Parathyroid adenoma (tissue), 2 donors: ENCODE data around the gene RBPJ.

Experiments used
- H2AFZ ChIP-seq: fragments of 300-600 bp; sonication (generic); one replicate; pipeline ENCODE4 v1.7.0; 2017; ENCODE audit warnings: antibody characterized with exemption, mild to moderate bottlenecking
- H3K27ac ChIP-seq: fragments of 300-600 bp; sonication (generic); one replicate; pipeline ENCODE4 v1.7.0; 2017
- H3K27me3 ChIP-seq: fragments of 300-600 bp; sonication (generic); one replicate; pipeline ENCODE4 v1.7.0; 2017; ENCODE audit warnings: low read length; ENCODE audit not compliant: control insufficient read depth, insufficient read depth
- H3K36me3 ChIP-seq: fragments of 300-600 bp; sonication (generic); one replicate; pipeline ENCODE4 v1.7.0; 2017; ENCODE audit warnings: low read length; ENCODE audit not compliant: control insufficient read depth, insufficient read depth
- H3K4me1 ChIP-seq: fragments of 300-600 bp; sonication (generic); one replicate; pipeline ENCODE4 v1.7.0; 2017; ENCODE audit warnings: control low read depth
- H3K4me2 ChIP-seq: fragments of 300-600 bp; sonication (generic); one replicate; pipeline ENCODE4 v1.7.0; 2017; ENCODE audit warnings: low read length
- H3K4me3 ChIP-seq: fragments of 300-600 bp; sonication (generic); one replicate; pipeline ENCODE4 v1.7.0; 2017; ENCODE audit warnings: low read depth, low read length
- H3K79me2 ChIP-seq: fragments of 300-600 bp; sonication (generic); one replicate; pipeline ENCODE4 v1.7.0; 2017; ENCODE audit warnings: control low read depth
- H3K9ac ChIP-seq: fragments of 300-600 bp; sonication (generic); one replicate; pipeline ENCODE4 v1.7.0; 2017; ENCODE audit warnings: mild to moderate bottlenecking
- H3K9me3 ChIP-seq: fragments of 300-600 bp; sonication (generic); one replicate; pipeline ENCODE4 v1.7.0; 2017; ENCODE audit warnings: low read length; ENCODE audit not compliant: control insufficient read depth
- TF ChIP-seq, protein P1 (sequence below): fragments of 300-600 bp; sonication (generic); IDR thresholded peaks from one replicate; pipeline ENCODE4 v1.7.0; 2017; ENCODE audit warnings: antibody characterized with exemption, mild to moderate bottlenecking
- donor health status: primary hyperparathyroidism.

RBPJ gene

DNA sequence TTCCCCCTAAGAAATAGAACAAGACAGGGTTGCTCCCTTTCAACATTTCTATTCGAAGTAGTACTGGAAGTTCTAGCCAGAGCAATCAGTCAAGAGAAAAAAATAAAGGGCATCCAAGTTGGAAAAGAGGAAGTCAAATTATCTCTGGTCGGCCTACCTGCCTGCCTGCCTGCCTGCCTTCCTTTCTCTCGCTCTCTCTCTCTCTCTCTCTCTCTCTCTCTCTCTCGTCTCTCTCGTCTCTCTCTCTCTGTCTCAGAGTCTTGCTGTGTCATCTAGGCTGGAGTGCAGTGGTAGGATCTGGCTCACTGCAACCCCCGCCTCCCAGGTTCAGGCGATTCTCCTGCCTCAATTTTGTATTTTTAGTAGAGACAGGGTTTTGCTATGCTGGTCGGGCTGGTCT is 126.6 kb downstream of the RBPJ start:
- H3K36me3 ChIP-seq: no peaks in the 10 kb centered on the region
- H3K27ac ChIP-seq: no peak overlapping the region
- H3K9ac ChIP-seq: no peak overlapping the region
- H3K79me2 ChIP-seq: no peaks in the 10 kb centered on the region
- no peak overlapping the region for H3K4me3 ChIP-seq
- H3K9me3 ChIP-seq: no peaks in the 10 kb centered on the region
- TF ChIP-seq, protein P1, sequence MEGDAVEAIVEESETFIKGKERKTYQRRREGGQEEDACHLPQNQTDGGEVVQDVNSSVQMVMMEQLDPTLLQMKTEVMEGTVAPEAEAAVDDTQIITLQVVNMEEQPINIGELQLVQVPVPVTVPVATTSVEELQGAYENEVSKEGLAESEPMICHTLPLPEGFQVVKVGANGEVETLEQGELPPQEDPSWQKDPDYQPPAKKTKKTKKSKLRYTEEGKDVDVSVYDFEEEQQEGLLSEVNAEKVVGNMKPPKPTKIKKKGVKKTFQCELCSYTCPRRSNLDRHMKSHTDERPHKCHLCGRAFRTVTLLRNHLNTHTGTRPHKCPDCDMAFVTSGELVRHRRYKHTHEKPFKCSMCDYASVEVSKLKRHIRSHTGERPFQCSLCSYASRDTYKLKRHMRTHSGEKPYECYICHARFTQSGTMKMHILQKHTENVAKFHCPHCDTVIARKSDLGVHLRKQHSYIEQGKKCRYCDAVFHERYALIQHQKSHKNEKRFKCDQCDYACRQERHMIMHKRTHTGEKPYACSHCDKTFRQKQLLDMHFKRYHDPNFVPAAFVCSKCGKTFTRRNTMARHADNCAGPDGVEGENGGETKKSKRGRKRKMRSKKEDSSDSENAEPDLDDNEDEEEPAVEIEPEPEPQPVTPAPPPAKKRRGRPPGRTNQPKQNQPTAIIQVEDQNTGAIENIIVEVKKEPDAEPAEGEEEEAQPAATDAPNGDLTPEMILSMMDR: no peak
- H3K4me2 ChIP-seq: no peak overlapping the region
- H3K4me1 ChIP-seq: no peaks in the 10 kb centered on the region
- no peak overlapping the region for H2AFZ ChIP-seq
- no peaks in the 10 kb centered on the region for H3K27me3 ChIP-seq

GRCh38 chr4:26450418-26450817 is 129.6 kb downstream of the RBPJ start:
- no peaks in the 10 kb centered on the region for H3K36me3 ChIP-seq
- no peak overlapping the region for H3K4me3 ChIP-seq
- TF ChIP-seq, protein P1: no peak

GRCh38 chr4:26451597-26451996 is 130.8 kb downstream of the RBPJ start:
- no peak overlapping the region for H3K4me2 ChIP-seq
- no peak overlapping the region for H2AFZ ChIP-seq
- no peaks in the 10 kb centered on the region for H3K9me3 ChIP-seq
- H3K27me3 ChIP-seq: no peaks in the 10 kb centered on the region
- H3K36me3 ChIP-seq: no peaks in the 10 kb centered on the region
- no peak overlapping the region for H3K9ac ChIP-seq
- H3K4me3 ChIP-seq: no peak overlapping the region
- H3K4me1 ChIP-seq: no peaks in the 10 kb centered on the region
- H3K79me2 ChIP-seq: no peaks in the 10 kb centered on the region
- H3K27ac ChIP-seq: no peak overlapping the region
- TF ChIP-seq, protein P1: no peak

More at GRCh38 chr4:26450418-26450817, 129.6 kb downstream of the RBPJ start:
- no peaks in the 10 kb centered on the region for H3K9me3 ChIP-seq
- no peak overlapping the region for H3K9ac ChIP-seq
- no peak overlapping the region for H2AFZ ChIP-seq
- H3K4me2 ChIP-seq: no peak overlapping the region
- no peak overlapping the region for H3K27ac ChIP-seq
- no peaks in the 10 kb centered on the region for H3K4me1 ChIP-seq
- H3K79me2 ChIP-seq: no peaks in the 10 kb centered on the region
- H3K27me3 ChIP-seq: no peaks in the 10 kb centered on the region

DNA sequence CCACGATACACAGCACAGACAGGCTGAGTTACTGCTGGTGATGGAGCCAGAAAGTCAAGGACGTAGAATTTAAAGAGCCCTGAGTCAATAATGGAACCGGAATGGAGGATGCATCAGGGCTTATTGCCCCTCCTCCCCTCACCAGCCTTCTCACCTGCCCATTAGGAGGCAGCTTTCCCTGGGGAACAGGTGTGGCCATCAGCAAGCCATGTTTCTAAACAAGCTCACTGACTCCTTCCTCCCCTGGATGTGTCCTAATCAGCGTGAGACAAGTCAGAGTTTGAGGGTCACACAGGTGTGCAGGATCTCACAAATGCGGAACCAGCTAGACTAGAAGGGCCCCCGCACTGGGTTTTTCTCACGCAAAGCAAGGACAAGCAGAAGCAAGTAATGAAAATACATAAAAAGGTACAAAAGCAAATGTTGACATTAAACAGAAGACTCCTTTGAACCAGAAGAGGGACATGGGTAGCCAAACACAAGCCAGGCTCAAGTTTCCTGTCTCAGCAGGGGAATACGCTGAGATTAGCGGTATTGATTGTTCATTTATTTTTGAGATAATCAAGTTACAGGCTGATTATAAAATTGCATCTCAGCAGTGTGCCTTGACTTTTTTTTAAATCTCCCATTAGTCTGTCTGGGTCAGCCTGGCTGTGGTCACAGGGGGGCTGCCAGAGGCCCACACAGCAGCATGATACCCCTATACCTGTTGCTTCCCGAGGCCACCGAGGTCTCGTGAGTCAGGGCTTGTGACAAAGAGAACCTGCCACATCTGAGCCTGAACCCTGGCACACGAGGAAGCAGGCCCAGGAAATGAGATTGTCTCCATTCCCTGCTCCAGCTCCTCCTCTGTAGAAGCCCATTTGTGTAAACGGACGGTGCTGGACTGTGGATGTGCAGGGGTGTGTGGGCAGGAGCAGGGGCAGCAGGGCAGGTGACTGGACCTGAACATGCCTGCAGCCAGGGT is 132.0 kb downstream of the RBPJ start:
- no peaks in the 10 kb centered on the region for H3K79me2 ChIP-seq

More for the DNA sequence above, 132.0 kb downstream of the RBPJ start:
- H3K4me2 ChIP-seq: no peak overlapping the region
- H3K27ac ChIP-seq: no peak overlapping the region
- H3K9me3 ChIP-seq: no peaks in the 10 kb centered on the region
- peak overlapping the region; percentile 11 for H2AFZ ChIP-seq
- TF ChIP-seq, protein P1: no peak
- no peaks in the 10 kb centered on the region for H3K27me3 ChIP-seq
- H3K9ac ChIP-seq: no peak overlapping the region
- H3K36me3 ChIP-seq: no peaks in the 10 kb centered on the region
- no peaks in the 10 kb centered on the region for H3K4me1 ChIP-seq
- no peak overlapping the region for H3K4me3 ChIP-seq
